ENCODE data around the gene CYB5R2. TPM values are rescaled to one million over a fixed set of nuclear protein-coding genes. Genes with fewer than 3 reads are reported as not detected.

The CYB5R2 gene
- total RNA-seq, 4 donors from 2014 or later, result 1.00 to 3.9 (median 3.1) TPM

DNA sequence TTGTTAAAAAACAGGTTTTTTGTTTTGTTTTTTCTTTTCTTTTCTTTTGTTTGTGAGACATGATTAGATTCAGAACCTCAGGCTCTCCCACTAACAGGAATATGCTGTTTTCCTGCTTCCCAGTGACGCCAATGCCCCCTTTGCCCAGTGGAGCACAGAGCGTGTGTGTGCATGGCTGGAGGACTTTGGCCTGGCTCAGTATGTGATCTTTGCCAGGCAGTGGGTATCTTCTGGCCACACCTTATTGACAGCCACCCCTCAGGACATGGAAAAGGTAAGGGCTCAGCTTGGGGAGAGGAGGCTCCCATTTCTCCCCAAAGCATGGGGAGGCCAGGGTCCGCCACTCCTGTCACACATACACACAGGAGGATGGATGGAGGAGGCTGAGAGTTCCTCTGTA is 25.0 kb downstream of the CYB5R2 start:
- intact Hi-C loops (cut with DNase I; ENCODE audit: low total_unique reads), result no loop called here

DNA sequence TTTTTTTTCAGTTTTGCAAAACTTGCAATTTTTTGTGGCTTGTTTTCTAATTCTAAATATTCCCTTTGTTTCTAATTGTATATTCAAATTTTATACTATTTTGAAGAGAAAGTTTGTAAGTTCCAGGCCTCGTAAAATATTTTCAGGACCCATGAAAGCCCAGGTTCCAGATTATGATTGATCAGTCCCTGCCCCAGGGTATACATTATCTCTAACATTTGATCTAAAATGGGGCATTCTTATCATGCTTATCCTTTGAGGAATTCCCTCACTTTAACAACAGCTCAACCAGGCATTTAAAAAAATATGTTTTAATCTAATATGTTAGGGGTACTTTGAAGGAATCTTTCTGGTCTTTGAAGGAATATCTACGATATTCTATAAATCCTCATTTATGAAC is 26.4 kb downstream of the CYB5R2 start:
- ATAC-seq, result no peak
- H3K36me3 ChIP-seq, result peaks cover 2 to 44% of the 10 kb centered on the region in 2 donors

More for the DNA sequence above, 25.0 kb downstream of the CYB5R2 start:
- H3K4me3 ChIP-seq, result no peak overlapping the region
- in situ Hi-C loops (cut with MboI; ENCODE audit: low sequenced_read_pairs in 4 of 4), result no loop called here
- H3K27me3 ChIP-seq, result no peaks in the 10 kb centered on the region
- no peaks in the 10 kb centered on the region for H3K9me3 ChIP-seq
- DNase-seq (no peak), ATAC-seq (no peak)
- TF ChIP-seq POLR2A (IDR thresholded peaks at IDR 0.05), result no peak
- TF ChIP-seq, protein P1, sequence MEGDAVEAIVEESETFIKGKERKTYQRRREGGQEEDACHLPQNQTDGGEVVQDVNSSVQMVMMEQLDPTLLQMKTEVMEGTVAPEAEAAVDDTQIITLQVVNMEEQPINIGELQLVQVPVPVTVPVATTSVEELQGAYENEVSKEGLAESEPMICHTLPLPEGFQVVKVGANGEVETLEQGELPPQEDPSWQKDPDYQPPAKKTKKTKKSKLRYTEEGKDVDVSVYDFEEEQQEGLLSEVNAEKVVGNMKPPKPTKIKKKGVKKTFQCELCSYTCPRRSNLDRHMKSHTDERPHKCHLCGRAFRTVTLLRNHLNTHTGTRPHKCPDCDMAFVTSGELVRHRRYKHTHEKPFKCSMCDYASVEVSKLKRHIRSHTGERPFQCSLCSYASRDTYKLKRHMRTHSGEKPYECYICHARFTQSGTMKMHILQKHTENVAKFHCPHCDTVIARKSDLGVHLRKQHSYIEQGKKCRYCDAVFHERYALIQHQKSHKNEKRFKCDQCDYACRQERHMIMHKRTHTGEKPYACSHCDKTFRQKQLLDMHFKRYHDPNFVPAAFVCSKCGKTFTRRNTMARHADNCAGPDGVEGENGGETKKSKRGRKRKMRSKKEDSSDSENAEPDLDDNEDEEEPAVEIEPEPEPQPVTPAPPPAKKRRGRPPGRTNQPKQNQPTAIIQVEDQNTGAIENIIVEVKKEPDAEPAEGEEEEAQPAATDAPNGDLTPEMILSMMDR (IDR thresholded peaks at IDR 0.05 in 4 of 5, conservative IDR thresholded peaks at IDR 0.05 in 1 of 5), result no peak
- peaks cover 2 to 52% of the 10 kb centered on the region in 2 donors for H3K36me3 ChIP-seq
- H3K27ac ChIP-seq, result no peak overlapping the region
- no peaks in the 10 kb centered on the region for H3K4me1 ChIP-seq

DNA sequence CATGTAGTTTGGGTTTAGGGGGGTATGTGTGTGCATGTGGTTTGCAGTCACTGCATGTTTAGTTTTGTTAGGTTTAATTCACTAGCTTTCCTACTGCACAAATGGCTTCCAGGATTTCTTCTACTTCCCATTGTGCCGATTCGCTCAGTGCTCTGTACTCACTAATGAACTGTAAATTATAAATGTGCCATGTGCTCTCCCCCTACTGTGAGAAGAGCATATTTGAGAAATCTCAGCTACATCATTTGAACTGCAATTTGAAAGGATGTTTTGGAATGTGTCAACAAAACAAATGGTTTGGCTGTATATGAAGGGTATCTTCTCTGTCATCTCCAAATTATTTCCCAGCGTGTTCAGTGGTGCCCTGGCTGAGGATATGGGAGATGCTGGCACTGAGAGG is 28.1 kb downstream of the CYB5R2 start:
- peaks cover 2 to 44% of the 10 kb centered on the region in 2 donors for H3K36me3 ChIP-seq
- ATAC-seq (no peak), DNase-seq (no peak)
- no peak for TF ChIP-seq POLR2A (IDR thresholded peaks at IDR 0.05)
- TF ChIP-seq, protein P1 (IDR thresholded peaks at IDR 0.05 in 4 of 5, conservative IDR thresholded peaks at IDR 0.05 in 1 of 5), result no peak
- intact Hi-C loops (cut with DNase I; ENCODE audit: low total_unique reads), result no loop called here
- H3K9me3 ChIP-seq, result no peaks in the 10 kb centered on the region
- H3K27ac ChIP-seq, result no peak overlapping the region
- no peak overlapping the region for H3K4me3 ChIP-seq
- no peaks in the 10 kb centered on the region for H3K27me3 ChIP-seq
- in situ Hi-C loops (cut with MboI; ENCODE audit: low sequenced_read_pairs in 4 of 4), result no loop called here
- H3K4me1 ChIP-seq, result peaks cover 0 to 3% of the 10 kb centered on the region in 2 donors

More for the DNA sequence above, 26.4 kb downstream of the CYB5R2 start:
- DNase-seq, result no peak
- Histone ChIP-seq H3K27me3 (no peaks in the 10 kb centered on the region), H3K4me1 (no peaks in the 10 kb centered on the region), H3K9me3 (no peaks in the 10 kb centered on the region), H3K27ac (no peak overlapping the region), H3K4me3 (no peak overlapping the region)
- in situ Hi-C loops (cut with MboI; ENCODE audit: low sequenced_read_pairs in 4 of 4) (no loop called here), intact Hi-C loops (cut with DNase I; ENCODE audit: low total_unique reads) (no loop called here)
- no peak for TF ChIP-seq POLR2A (IDR thresholded peaks at IDR 0.05)
- TF ChIP-seq, protein P1 (IDR thresholded peaks at IDR 0.05 in 4 of 5, conservative IDR thresholded peaks at IDR 0.05 in 1 of 5), result no peak

DNA sequence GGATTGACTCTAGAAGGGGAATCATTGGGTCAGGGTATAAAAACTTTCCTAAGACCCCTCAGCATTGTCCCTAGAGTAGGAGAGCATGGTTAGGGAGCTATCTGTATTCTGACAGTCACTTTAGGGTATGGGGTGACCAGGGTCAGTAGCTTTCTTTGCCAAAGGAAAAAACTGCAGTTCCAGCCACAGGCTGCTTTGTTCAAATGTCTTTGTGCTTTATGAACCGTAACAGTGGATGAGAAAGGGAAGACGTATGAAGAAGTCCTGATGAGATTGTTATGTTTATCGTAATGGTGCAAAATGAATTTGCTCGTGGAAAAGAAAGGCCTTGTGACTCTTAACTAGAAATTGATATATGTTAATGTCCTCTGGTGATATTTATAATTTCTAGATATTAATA is 30.0 kb downstream of the CYB5R2 start:
- intact Hi-C loops (cut with DNase I; ENCODE audit: low total_unique reads), result no loop called here
- in situ Hi-C loops (cut with MboI; ENCODE audit: low sequenced_read_pairs in 4 of 4), result no loop called here
- no peaks in the 10 kb centered on the region for H3K9me3 ChIP-seq
- peaks cover 0 to 34% of the 10 kb centered on the region in 2 donors for H3K36me3 ChIP-seq
- DNase-seq (no peak), ATAC-seq (no peak)
- H3K27ac ChIP-seq, result no peak overlapping the region
- peaks cover 0 to 10% of the 10 kb centered on the region in 2 donors for H3K4me1 ChIP-seq
- no peak for TF ChIP-seq POLR2A (IDR thresholded peaks at IDR 0.05)
- TF ChIP-seq, protein P1 (IDR thresholded peaks at IDR 0.05 in 4 of 5, conservative IDR thresholded peaks at IDR 0.05 in 1 of 5), result no peak
- no peaks in the 10 kb centered on the region for H3K27me3 ChIP-seq
- H3K4me3 ChIP-seq, result no peak overlapping the region

DNA sequence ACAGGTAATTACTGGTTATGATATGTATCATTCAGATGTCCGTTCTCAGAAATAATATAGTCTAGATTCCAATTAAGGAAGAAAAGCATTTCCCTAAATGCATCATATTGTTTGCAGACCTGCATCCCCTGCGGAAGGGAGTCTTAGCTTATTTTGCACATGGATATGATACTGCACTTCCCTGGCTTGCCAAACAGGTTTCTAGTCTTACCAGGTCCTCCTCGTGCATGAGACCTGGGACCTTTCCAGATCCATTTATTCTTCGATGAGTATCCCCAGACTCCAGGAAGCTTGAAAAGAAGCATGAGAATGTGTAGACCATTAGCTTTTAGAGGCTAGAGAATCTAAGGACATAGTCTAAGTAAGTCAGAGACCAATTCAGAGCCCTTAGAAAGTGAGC is 30.6 kb downstream of the CYB5R2 start:
- Histone ChIP-seq H3K9me3 (no peaks in the 10 kb centered on the region), H3K4me3 (no peak overlapping the region), H3K27ac (no peak overlapping the region), H3K27me3 (no peaks in the 10 kb centered on the region), H3K4me1 (peaks cover 0 to 10% of the 10 kb centered on the region in 2 donors), H3K36me3 (peaks cover 0 to 34% of the 10 kb centered on the region in 2 donors)
- intact Hi-C loops (cut with DNase I; ENCODE audit: low total_unique reads), result no loop called here
- no peak for DNase-seq
- no peak for ATAC-seq
- in situ Hi-C loops (cut with MboI; ENCODE audit: low sequenced_read_pairs in 4 of 4), result no loop called here
- TF ChIP-seq, protein P1 (IDR thresholded peaks at IDR 0.05 in 4 of 5, conservative IDR thresholded peaks at IDR 0.05 in 1 of 5), result no peak
- no peak for TF ChIP-seq POLR2A (IDR thresholded peaks at IDR 0.05)
